Fibroblast of lung (primary cell): ENCODE measurements around the gene AEBP2. TPM values are rescaled to one million over a fixed set of nuclear protein-coding genes. Genes with fewer than 3 reads are reported as not detected.

Experiments
- DNase-seq, 2 donors: peaks; one replicate each; pipeline versions ENCODE4 v3.0.0 to v3.0.0-alpha.2; 2010; ENCODE audit warnings: low read depth in 2 of 2
- H2AFZ ChIP-seq: 2 replicates; pipeline ENCODE4 v1.5.1; 2012; ENCODE audit warnings: low read length, control low read depth, inconsistent platforms
- H3K27ac ChIP-seq: 2 replicates; pipeline ENCODE4 v1.5.1; 2011; ENCODE audit warnings: low read length, control low read depth; ENCODE audit not compliant: insufficient read depth
- H3K27me3 ChIP-seq: 2 replicates; pipeline ENCODE4 v1.5.1; 2011; ENCODE audit warnings: mild to moderate bottlenecking, low read length; ENCODE audit not compliant: control insufficient read depth, insufficient read depth
- H3K36me3 ChIP-seq: 2 replicates; pipeline ENCODE4 v1.5.1; 2011; ENCODE audit warnings: low read length; ENCODE audit not compliant: control insufficient read depth, insufficient read depth
- H3K4me1 ChIP-seq: 2 replicates; pipeline ENCODE4 v1.5.1; 2011; ENCODE audit warnings: low read length; ENCODE audit not compliant: control insufficient read depth, insufficient read depth; ENCODE audit errors: extremely low read depth
- H3K4me2 ChIP-seq: 2 replicates; pipeline ENCODE4 v1.5.1; 2011; ENCODE audit warnings: low read length, control low read depth; ENCODE audit not compliant: insufficient read depth; ENCODE audit errors: extremely low read depth
- H3K4me3 ChIP-seq, 4 experiments: fragments of 200-600 bp in 1 of 4; sonication (generic) in 1 of 4; replicated peaks in 1 of 4; 2 replicates each; pipeline ENCODE4 v1.5.1; 2011 to 2016; ENCODE audit warnings: low read length in 4 of 4, low read depth in 3 of 4, mild to moderate bottlenecking in 3 of 4, control low read depth in 2 of 4, inconsistent platforms in 1 of 4, mixed read lengths in 1 of 4; ENCODE audit not compliant: insufficient read depth in 1 of 4; ENCODE audit errors: control extremely low read depth in 1 of 4
- H3K79me2 ChIP-seq: 2 replicates; pipeline ENCODE4 v1.5.1; 2012; ENCODE audit warnings: mild to moderate bottlenecking, low read length, inconsistent platforms; ENCODE audit not compliant: control insufficient read depth, insufficient read depth
- H3K9ac ChIP-seq: 2 replicates; pipeline ENCODE4 v1.5.1; 2011; ENCODE audit warnings: mild to moderate bottlenecking, low read length, control low read depth; ENCODE audit not compliant: insufficient read depth
- H3K9me3 ChIP-seq: 2 replicates; pipeline ENCODE4 v1.5.1; 2012; ENCODE audit warnings: low read depth, low read length; ENCODE audit not compliant: control insufficient read depth, insufficient read depth
- H4K20me1 ChIP-seq: 2 replicates; pipeline ENCODE4 v1.5.1; 2011; ENCODE audit warnings: low read length; ENCODE audit not compliant: control insufficient read depth, insufficient read depth; ENCODE audit errors: extremely low read depth
- CTCF ChIP-seq, 2 donors: IDR thresholded peaks in 1 of 2; conservative IDR thresholded peaks in 1 of 2; 1 replicate in 1 of 2; 2 replicates in 1 of 2; pipeline ENCODE4 v1.5.1; 2011 to 2012; ENCODE audit warnings: low read length in 2 of 2, control low read depth in 1 of 2, inconsistent platforms in 1 of 2, low read depth in 1 of 2, mild to moderate bottlenecking in 1 of 2
- EZH2 ChIP-seq: IDR thresholded peaks from 2 replicates; pipeline ENCODE4 v1.5.1; 2012; ENCODE audit warnings: low read length, control low read depth, mild to moderate bottlenecking; ENCODE audit errors: missing control alignments
- polyA plus RNA-seq, 2 donors: library from polyadenylated mRNA; depleted of rRNA in 1 of 2; stranded (reverse) in 1 of 2; unstranded in 1 of 2; fragments of >200 nt; gene quantifications; 2 replicates each; pipeline ENCODE4 v1.2.1, GENCODE V29; 2011 to 2012; ENCODE audit warnings: missing spikeins in 1 of 2
- total RNA-seq: library from RNA; depleted of rRNA; stranded (reverse); fragments of >200 nt; gene quantifications from 2 replicates; pipeline ENCODE4 v1.2.1, GENCODE V29; 2014

AEBP2 gene
- total and polyA plus RNA-seq, 2 donors (not counting 1 experiment from before 2014, with no cell fraction given) = 15.6 to 23.9 TPM

- Histone ChIP-seq H2AFZ (no peak overlapping the region), H3K9me3 (no peaks in the 10 kb centered on the region), H3K27me3 (no peaks in the 10 kb centered on the region), H4K20me1 (no peaks in the 10 kb centered on the region), H3K4me2 (no peak overlapping the region), H3K27ac (no peak overlapping the region), H3K36me3 (no peaks in the 10 kb centered on the region), H3K79me2 (peaks cover 60% of the 10 kb centered on the region), H3K9ac (no peak overlapping the region), H3K4me3 (no peak overlapping the region), H3K4me1 (no peaks in the 10 kb centered on the region)
- DNase-seq = no peak
- TF ChIP-seq CTCF (conservative IDR thresholded peaks at IDR 0.05 in 1 of 2, IDR thresholded peaks at IDR 0.05 in 1 of 2; ENCODE audit: low read depth in 1 of 2, low read length in 2 of 2) = no peak
- TF ChIP-seq EZH2 = no peak
Measured at GRCh38 chr12:19480459-19480858, 41.2 kb downstream of the AEBP2 start.

GRCh38 chr12:19482036-19482435 lies 42.7 kb downstream of the AEBP2 start:
- H4K20me1 ChIP-seq = no peaks in the 10 kb centered on the region

GRCh38 chr12:19482551-19483109 lies 43.3 kb downstream of the AEBP2 start:
- H3K36me3 ChIP-seq = peaks cover 2% of the 10 kb centered on the region
- no peaks in the 10 kb centered on the region for H3K27me3 ChIP-seq
- H3K4me1 ChIP-seq = no peaks in the 10 kb centered on the region
- peaks cover 62% of the 10 kb centered on the region for H3K79me2 ChIP-seq
- TF ChIP-seq EZH2 = no peak
- TF ChIP-seq CTCF (conservative IDR thresholded peaks at IDR 0.05 in 1 of 2, IDR thresholded peaks at IDR 0.05 in 1 of 2; ENCODE audit: low read depth in 1 of 2, low read length in 2 of 2) = no peak
- no peak overlapping the region for H3K4me2 ChIP-seq
- H3K9me3 ChIP-seq = no peaks in the 10 kb centered on the region
- H3K4me3 ChIP-seq = no peak overlapping the region
- no peak for DNase-seq
- no peak overlapping the region for H3K9ac ChIP-seq
- H4K20me1 ChIP-seq = no peaks in the 10 kb centered on the region
- no peak overlapping the region for H2AFZ ChIP-seq
- H3K27ac ChIP-seq = no peak overlapping the region

More at GRCh38 chr12:19482036-19482435, 42.7 kb downstream of the AEBP2 start:
- H3K9ac ChIP-seq = no peak overlapping the region
- no peak overlapping the region for H2AFZ ChIP-seq
- no peak overlapping the region for H3K4me2 ChIP-seq
- H3K79me2 ChIP-seq = peaks cover 63% of the 10 kb centered on the region
- H3K4me1 ChIP-seq = no peaks in the 10 kb centered on the region
- no peak overlapping the region for H3K4me3 ChIP-seq
- H3K36me3 ChIP-seq = peaks cover 2% of the 10 kb centered on the region
- no peaks in the 10 kb centered on the region for H3K27me3 ChIP-seq
- no peak for DNase-seq
- no peak overlapping the region for H3K27ac ChIP-seq
- no peak for TF ChIP-seq EZH2
- no peaks in the 10 kb centered on the region for H3K9me3 ChIP-seq
